Measurements from ENCODE around the gene MAD1L1. TPM values are rescaled to one million over a fixed set of nuclear protein-coding genes. Genes with fewer than 3 reads are reported as not detected.

Gene MAD1L1
- total RNA-seq, 1 experiment from 2014 or later = 38.5 TPM

GRCh38 chr7:2218444-2218785, 14.3 kb downstream of the MAD1L1 start:
- CTCF ChIA-PET = no interaction called here
- H3K9me3 ChIP-seq (ENCODE audit: control insufficient read depth in 1 of 2, insufficient read depth in 1 of 2, low read depth in 1 of 2, low read length in 2 of 2) = no peaks in the 10 kb centered on the region
- H3K27me3 ChIP-seq (ENCODE audit: insufficient read depth, low read length) = no peaks in the 10 kb centered on the region
- H4K20me1 ChIP-seq (ENCODE audit: insufficient read depth) = no peaks in the 10 kb centered on the region
- RAD21 ChIA-PET (ENCODE audit: low non-redundant PET in 1 of 2, low total read pairs in 2 of 2, uncharacterized antibody in 2 of 2, unreplicated experiment in 2 of 2) = no interaction called here
- no peak overlapping the region for H3K27ac ChIP-seq (ENCODE audit: low read depth, low read length)
- no peak overlapping the region for H3K4me2 ChIP-seq (ENCODE audit: low read length)
- H3K79me2 ChIP-seq (ENCODE audit: insufficient read depth, low read length) = peaks cover 3% of the 10 kb centered on the region; the same call in 1 of the 2 replicates
- ATAC-seq = no peak
- H2AFZ ChIP-seq (ENCODE audit: low read depth, low read length, poor library complexity, severe bottlenecking) = no peak overlapping the region
- no peaks in the 10 kb centered on the region for H3K4me1 ChIP-seq (ENCODE audit: control insufficient read depth in 1 of 2, insufficient read depth in 2 of 2, low read length in 2 of 2)
- BruUV-seq (replicated peaks) = no TSS peak
- no peak overlapping the region for H3K9ac ChIP-seq (ENCODE audit: low read length)
- intact Hi-C loops (cut with micrococcal nuclease) = no loop called here
- TF ChIP-seq, protein P1, sequence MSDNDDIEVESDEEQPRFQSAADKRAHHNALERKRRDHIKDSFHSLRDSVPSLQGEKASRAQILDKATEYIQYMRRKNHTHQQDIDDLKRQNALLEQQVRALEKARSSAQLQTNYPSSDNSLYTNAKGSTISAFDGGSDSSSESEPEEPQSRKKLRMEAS (IDR thresholded peaks at IDR 0.05) = no peak
- TF ChIP-seq ZNF274 (IDR thresholded peaks at IDR 0.05; ENCODE audit: low read depth, low read length) (no peak), TCF7L2 (IDR thresholded peaks at IDR 0.05; ENCODE audit: borderline replicate concordance, extremely low read depth, insufficient read depth, insufficient read length) (no peak), POLR2A (IDR thresholded peaks at IDR 0.05; ENCODE audit: borderline replicate concordance, extremely low read depth, insufficient read depth, insufficient read length) (no peak), SRF (IDR thresholded peaks at IDR 0.05; ENCODE audit: low read depth) (no peak), SP1 (IDR thresholded peaks at IDR 0.05; ENCODE audit: low read depth) (no peak), EZH2phosphoT487 (IDR thresholded peaks at IDR 0.05; ENCODE audit: borderline replicate concordance) (no peak), CTCF (IDR thresholded peaks at IDR 0.05 in 2 of 3, conservative IDR thresholded peaks at IDR 0.05 in 1 of 3; ENCODE audit: borderline replicate concordance in 1 of 3, insufficient read depth in 1 of 3, low read depth in 2 of 3, low read length in 2 of 3) (no peak), YY1 (IDR thresholded peaks at IDR 0.05; ENCODE audit: extremely low read depth, insufficient replicate concordance, low read depth, low read length) (no peak), RAD21 (IDR thresholded peaks at IDR 0.05; ENCODE audit: low read depth) (no peak)
- H3K36me3 ChIP-seq (ENCODE audit: control insufficient read depth in 1 of 2, insufficient read depth in 2 of 2, low read length in 2 of 2) = peaks cover 13 to 22% of the 10 kb centered on the region in 2 experiments; a peak in 3 of 4 replicates
- DNase-seq (ENCODE audit: low read depth, low spot score) = no peak
- POLR2A ChIA-PET = no interaction called here
- no peaks in the 10 kb centered on the region for H3K9me2 ChIP-seq (ENCODE audit: insufficient read depth)
- H3K4me3 ChIP-seq (replicated peaks in 1 of 2; ENCODE audit: low read depth in 1 of 2, low read length in 2 of 2) = no peak overlapping the region
